Calu3 (cell line): ENCODE data around the gene KHDRBS2. TPM values are rescaled to one million over a fixed set of nuclear protein-coding genes. Genes with fewer than 3 reads are reported as not detected.

Experiments
- BruUV-seq: library from RNA; stranded (reverse); fragments of 400-500 nt; replicated peaks from 2 replicates; lab custom pipeline; 2021; lab: Mats Ljungman, UMichigan
- CTCF ChIA-PET: fragments of 300-600 bp; sonication (Branson Sonifier 250); formaldehyde crosslinking; loops from one replicate; lab custom pipeline; 2022; ENCODE audit warnings: antibody characterized with exemption; lab: Charles Lee
- DNase-seq: peaks from one replicate; pipeline ENCODE4 v3.0.0; 2022
- H3K27ac Mint-ChIP-seq: one replicate; pipeline ENCODE4 v1.8.0; 2022; ENCODE audit warnings: mixed read lengths; ENCODE audit not compliant: unreplicated experiment
- H3K27me3 Mint-ChIP-seq: one replicate; pipeline ENCODE4 v1.8.0; 2022; ENCODE audit warnings: mixed read lengths; ENCODE audit not compliant: unreplicated experiment
- H3K36me3 Mint-ChIP-seq: one replicate; pipeline ENCODE4 v1.8.0; 2022; ENCODE audit warnings: mild to moderate bottlenecking, moderate library complexity, mixed read lengths; ENCODE audit not compliant: insufficient read depth, unreplicated experiment
- H3K4me1 Mint-ChIP-seq: one replicate; pipeline ENCODE4 v1.8.0; 2022; ENCODE audit warnings: mild to moderate bottlenecking, low read depth, mixed read lengths; ENCODE audit not compliant: unreplicated experiment
- H3K4me3 Mint-ChIP-seq: one replicate; pipeline ENCODE4 v1.8.0; 2022; ENCODE audit warnings: mild to moderate bottlenecking, low read depth, moderate library complexity, mixed read lengths; ENCODE audit not compliant: unreplicated experiment
- H3K9me3 Mint-ChIP-seq: one replicate; pipeline ENCODE4 v1.8.0; 2022; ENCODE audit warnings: low read depth, mixed read lengths; ENCODE audit not compliant: unreplicated experiment
- intact Hi-C: fragments of 100-400 bp; cut with micrococcal nuclease; formaldehyde crosslinking; loops from one replicate; pipeline ENCODE4 v1.10.0; 2022; ENCODE audit not compliant: unreplicated experiment
- total RNA-seq: library from RNA; stranded (reverse); gene quantifications from 2 replicates; pipeline ENCODE4 v1.2.3, GENCODE V29; 2022
- TF ChIP-seq, protein P1 (sequence below): fragments of 200-600 bp; IDR thresholded peaks from one replicate; pipeline ENCODE4 v1.8.0; 2022; ENCODE audit warnings: antibody characterized with exemption; ENCODE audit not compliant: unreplicated experiment

The KHDRBS2 gene
- total RNA-seq, 1 experiment from 2014 or later = not detected

DNA sequence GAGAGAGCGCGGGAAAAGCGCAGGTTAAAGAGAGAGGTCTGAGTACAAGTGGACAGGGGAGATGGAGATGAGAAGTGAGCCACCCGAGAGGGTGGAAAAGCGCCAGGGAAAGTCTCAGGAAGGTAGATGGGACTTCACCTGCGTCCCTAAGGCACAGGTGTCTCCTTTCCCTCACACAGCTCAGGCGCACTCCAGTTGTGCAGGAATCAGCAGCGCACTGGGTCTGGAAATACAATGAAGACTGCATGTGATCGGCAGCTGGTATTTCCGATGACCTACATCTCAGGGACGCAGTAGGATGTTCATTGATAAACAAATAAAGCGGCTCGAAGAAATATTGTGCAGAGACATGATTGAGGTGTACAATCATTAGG lies 432 bp upstream of the KHDRBS2 start:
- TF ChIP-seq, protein P1, sequence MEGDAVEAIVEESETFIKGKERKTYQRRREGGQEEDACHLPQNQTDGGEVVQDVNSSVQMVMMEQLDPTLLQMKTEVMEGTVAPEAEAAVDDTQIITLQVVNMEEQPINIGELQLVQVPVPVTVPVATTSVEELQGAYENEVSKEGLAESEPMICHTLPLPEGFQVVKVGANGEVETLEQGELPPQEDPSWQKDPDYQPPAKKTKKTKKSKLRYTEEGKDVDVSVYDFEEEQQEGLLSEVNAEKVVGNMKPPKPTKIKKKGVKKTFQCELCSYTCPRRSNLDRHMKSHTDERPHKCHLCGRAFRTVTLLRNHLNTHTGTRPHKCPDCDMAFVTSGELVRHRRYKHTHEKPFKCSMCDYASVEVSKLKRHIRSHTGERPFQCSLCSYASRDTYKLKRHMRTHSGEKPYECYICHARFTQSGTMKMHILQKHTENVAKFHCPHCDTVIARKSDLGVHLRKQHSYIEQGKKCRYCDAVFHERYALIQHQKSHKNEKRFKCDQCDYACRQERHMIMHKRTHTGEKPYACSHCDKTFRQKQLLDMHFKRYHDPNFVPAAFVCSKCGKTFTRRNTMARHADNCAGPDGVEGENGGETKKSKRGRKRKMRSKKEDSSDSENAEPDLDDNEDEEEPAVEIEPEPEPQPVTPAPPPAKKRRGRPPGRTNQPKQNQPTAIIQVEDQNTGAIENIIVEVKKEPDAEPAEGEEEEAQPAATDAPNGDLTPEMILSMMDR = no peak
- Mint-ChIP-seq H3K4me1 (no peaks in the 10 kb centered on the region), H3K27ac (no peak overlapping the region), H3K27me3 (no peaks in the 10 kb centered on the region), H3K4me3 (no peak overlapping the region), H3K36me3 (no peaks in the 10 kb centered on the region), H3K9me3 (peaks cover 6% of the 10 kb centered on the region)
- BruUV-seq = no TSS peak
- DNase-seq = no peak
- intact Hi-C loops = no loop called here
- CTCF ChIA-PET = no interaction called here

DNA sequence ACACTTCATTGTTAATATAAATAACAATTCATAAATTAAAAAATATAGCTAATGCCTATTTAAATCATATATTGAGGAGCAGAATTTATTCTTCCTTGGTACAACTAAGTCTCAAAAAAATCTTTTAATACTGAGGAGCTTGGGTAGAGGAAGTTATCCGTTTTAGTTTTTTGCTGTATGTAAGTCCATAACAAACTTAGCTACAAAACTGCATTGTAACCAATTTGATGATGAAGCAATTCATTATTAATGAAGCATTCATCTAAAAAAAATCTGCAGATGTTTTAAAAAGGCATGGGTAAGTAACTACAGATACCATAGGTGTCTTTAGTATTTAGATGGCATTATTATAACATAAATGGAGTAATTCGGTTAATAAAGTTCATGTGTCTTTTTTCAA lies 1.3 kb downstream of the KHDRBS2 start:
- H3K4me3 Mint-ChIP-seq = no peak overlapping the region
- CTCF ChIA-PET = no interaction called here

DNA sequence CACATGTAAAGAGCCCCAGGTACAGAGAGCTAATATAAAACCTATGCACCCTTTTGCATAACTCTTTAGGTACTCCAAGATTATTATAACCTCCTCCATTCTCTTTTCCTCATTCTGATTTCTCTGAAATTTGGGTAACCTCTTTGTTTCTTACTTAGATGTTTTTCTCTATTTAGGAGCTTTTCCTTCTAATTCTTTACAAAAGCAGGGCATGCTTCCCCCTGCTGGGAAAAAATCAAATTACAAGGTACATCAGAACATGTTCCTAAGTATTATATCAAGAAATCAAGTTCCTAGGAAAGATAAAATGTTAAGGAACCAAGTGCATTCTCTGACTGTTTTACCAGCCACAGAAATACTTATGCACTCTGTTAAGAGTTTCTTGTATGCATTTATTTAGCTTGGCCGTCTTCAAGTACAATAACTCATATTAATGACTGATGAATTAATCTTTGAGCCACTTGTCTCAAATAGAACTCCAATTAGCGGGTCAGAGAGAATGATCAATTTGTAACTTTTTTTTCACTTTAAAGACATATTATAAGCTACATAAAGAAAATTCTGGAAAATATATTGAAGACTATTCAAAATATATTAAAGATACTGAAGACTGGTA lies 2.1 kb downstream of the KHDRBS2 start:
- Mint-ChIP-seq H3K9me3 (peaks cover 6% of the 10 kb centered on the region), H3K27ac (no peak overlapping the region), H3K36me3 (no peaks in the 10 kb centered on the region), H3K27me3 (no peaks in the 10 kb centered on the region), H3K4me1 (no peaks in the 10 kb centered on the region), H3K4me3 (no peak overlapping the region)
- BruUV-seq = no TSS peak
- TF ChIP-seq, protein P1 = no peak
- CTCF ChIA-PET = no interaction called here
- intact Hi-C loops = no loop called here
- DNase-seq = peak; percentile 4

More for the DNA sequence above, 1.3 kb downstream of the KHDRBS2 start:
- H3K36me3 Mint-ChIP-seq = no peaks in the 10 kb centered on the region
- H3K4me1 Mint-ChIP-seq = no peaks in the 10 kb centered on the region
- intact Hi-C loops = no loop called here
- DNase-seq = no peak
- no peak overlapping the region for H3K27ac Mint-ChIP-seq
- TF ChIP-seq, protein P1 = no peak
- no TSS peak for BruUV-seq
- H3K9me3 Mint-ChIP-seq = peaks cover 6% of the 10 kb centered on the region
- no peaks in the 10 kb centered on the region for H3K27me3 Mint-ChIP-seq

DNA sequence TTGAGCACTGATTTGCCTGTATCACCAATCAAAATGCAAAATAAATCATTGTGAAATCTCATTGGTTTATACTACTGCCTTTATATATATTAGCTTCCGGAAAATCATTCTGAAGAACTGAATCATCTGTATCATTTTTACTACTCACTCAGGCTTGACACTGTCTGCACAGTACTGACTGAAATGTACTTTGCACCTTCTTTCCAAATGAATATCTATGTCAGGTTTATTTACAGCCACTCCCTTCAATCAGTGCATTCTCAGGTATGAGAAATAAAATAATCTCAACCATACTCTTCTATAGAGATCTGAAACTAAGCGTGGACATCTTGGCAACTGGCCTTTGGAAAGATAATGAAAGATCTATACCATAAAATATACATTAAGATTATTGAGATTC lies 2.7 kb downstream of the KHDRBS2 start:
- TF ChIP-seq, protein P1 = no peak
- Mint-ChIP-seq H3K36me3 (no peaks in the 10 kb centered on the region), H3K4me1 (no peaks in the 10 kb centered on the region), H3K9me3 (peaks cover 6% of the 10 kb centered on the region), H3K27ac (no peak overlapping the region), H3K4me3 (no peak overlapping the region), H3K27me3 (no peaks in the 10 kb centered on the region)
- no peak for DNase-seq
- intact Hi-C loops = no loop called here
- CTCF ChIA-PET = no interaction called here
- BruUV-seq = no TSS peak
